Measurements from ENCODE around the gene AOPEP.

AOPEP gene

DNA sequence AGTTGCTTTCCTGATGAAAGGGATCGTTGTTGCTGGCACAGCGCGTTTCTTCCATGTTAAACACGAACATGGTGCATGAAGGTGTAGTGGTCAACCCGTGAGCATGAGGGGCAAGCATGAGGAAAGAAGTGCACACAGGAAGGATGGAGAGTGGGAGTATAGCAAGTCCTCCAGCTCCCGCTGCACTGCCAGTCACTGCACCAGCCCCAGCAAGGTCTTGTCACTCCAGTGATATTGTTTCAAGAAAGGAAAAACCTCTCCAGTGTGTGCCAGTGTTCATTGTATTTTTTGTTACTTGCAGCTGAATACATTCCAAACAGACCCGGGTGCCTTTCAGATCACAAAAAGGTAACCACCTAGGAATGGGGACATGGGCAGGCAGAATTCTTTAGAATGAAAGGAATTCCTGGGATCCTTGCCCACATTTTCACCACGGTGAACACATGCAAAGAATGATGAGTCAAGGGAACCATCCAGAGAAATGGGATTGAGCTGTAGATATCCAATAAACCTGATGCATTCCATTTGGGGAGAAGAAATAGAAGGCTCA lies 186.3 kb downstream of the AOPEP start:
- FAIRE-seq (no peak), DNase-seq (ENCODE audit: insufficient read length, low spot score) (no peak)
- no peak for TF ChIP-seq TAF1 (IDR thresholded peaks at IDR 0.05; ENCODE audit: low read depth, low read length)
- TF ChIP-seq PAX5 (IDR thresholded peaks at IDR 0.05; ENCODE audit: insufficient read depth, low read length, severe bottlenecking), result no peak
- TF ChIP-seq POLR2A (IDR thresholded peaks at IDR 0.05; ENCODE audit: low read depth, low read length), result no peak
- TF ChIP-seq SPI1 (IDR thresholded peaks at IDR 0.05; ENCODE audit: low read depth, low read length), result no peak
- TF ChIP-seq POU2F2 (IDR thresholded peaks at IDR 0.05; ENCODE audit: low read depth, low read length), result no peak
- no peak for TF ChIP-seq POLR2AphosphoS5 (IDR thresholded peaks at IDR 0.05; ENCODE audit: low read depth, low read length)

DNA sequence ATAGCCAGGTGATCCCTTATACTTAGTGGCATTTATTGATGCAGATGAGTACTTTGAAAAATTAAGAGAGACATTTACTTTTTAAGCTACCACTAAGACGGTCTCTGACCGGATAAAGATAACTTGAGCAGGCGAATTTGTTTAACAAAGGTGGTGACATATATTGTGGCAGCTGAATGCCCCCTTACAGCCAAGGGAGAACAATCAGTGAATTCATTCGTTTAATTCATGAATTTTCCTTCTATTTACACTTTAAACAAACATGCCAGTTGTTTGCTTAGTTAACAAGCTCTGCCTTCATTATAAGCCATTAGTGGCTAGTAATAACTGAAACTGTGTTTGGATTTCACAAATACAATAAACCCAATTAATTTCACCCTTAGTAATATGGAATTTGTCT lies 187.1 kb downstream of the AOPEP start:
- DNase-seq (ENCODE audit: insufficient read length, low spot score) (no peak), FAIRE-seq (no peak)
- TF ChIP-seq TAF1 (IDR thresholded peaks at IDR 0.05; ENCODE audit: low read depth, low read length) (no peak), PAX5 (IDR thresholded peaks at IDR 0.05; ENCODE audit: insufficient read depth, low read length, severe bottlenecking) (no peak), POLR2A (IDR thresholded peaks at IDR 0.05; ENCODE audit: low read depth, low read length) (no peak), SPI1 (IDR thresholded peaks at IDR 0.05; ENCODE audit: low read depth, low read length) (no peak), POLR2AphosphoS5 (IDR thresholded peaks at IDR 0.05; ENCODE audit: low read depth, low read length) (no peak), POU2F2 (IDR thresholded peaks at IDR 0.05; ENCODE audit: low read depth, low read length) (no peak)

DNA sequence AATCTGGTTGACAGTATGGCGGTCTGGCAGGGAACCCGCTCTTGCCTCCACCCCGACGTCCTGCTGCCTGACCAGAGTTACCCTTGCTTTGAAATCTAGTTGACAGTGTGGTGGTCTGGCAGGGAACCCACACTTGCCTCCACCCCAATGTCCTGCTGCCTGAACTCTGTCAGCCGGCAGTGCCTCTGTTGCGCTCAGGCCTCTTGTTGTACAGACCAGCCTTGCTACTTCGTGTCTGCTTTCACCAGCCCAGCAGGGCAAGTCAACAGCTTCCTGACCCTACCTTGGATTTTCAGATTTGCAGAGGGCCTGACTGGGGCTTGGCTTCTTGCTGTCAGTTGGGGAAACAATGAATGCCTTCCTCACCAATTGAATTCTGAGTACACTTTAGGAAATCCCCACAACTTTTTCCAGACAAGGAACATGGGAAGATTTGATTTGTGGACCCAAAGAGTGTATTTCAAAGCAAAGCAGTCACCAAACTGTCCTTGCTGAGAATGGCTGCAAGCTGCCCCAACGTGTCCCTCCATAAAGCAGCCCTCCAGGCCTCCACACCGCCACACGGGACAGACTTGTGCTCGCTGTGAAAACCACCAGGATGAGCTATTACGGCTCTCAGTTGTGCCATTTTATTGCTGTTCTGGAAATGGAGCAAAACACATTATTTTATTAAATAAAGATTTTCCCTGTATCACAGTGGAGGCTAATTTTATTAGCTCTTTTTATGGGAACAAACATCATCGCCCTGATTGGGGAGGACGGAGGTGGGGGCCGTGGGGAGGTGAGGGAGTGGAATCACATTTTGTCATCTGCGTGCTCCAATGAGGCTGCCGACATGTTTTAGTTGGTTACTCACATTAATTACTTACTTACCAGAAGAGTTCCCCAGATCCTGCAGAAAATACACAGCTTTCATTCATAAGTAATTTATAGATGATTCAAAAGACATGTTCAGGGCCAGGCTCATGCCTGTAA lies 189.3 kb downstream of the AOPEP start:
- DNase-seq (ENCODE audit: insufficient read length, low spot score), result no peak
- FAIRE-seq, result no peak
- TF ChIP-seq POLR2AphosphoS5 (IDR thresholded peaks at IDR 0.05; ENCODE audit: low read depth, low read length) (no peak), TAF1 (IDR thresholded peaks at IDR 0.05; ENCODE audit: low read depth, low read length) (no peak), SPI1 (IDR thresholded peaks at IDR 0.05; ENCODE audit: low read depth, low read length) (no peak), POU2F2 (IDR thresholded peaks at IDR 0.05; ENCODE audit: low read depth, low read length) (no peak), POLR2A (IDR thresholded peaks at IDR 0.05; ENCODE audit: low read depth, low read length) (no peak), PAX5 (IDR thresholded peaks at IDR 0.05; ENCODE audit: insufficient read depth, low read length, severe bottlenecking) (no peak)

DNA sequence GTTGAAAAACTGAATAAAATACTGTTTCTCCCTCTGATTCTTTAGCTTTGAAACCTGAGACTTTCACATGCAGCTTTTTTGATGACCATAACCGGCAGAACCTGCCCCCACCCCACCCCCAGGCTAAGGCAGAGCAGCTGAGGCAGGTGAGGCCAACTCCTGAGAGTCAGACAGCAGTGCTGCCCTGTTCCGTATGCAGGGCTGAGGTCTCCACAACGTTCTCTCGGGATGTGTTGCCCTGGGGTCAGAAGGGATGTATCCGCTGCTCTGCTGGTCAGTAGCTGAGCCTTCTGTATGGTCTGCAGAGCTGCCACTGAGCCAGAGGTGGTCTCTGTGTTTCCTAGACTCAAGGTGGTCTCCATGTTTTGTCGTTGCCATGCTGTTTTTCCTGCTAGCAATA lies 190.5 kb downstream of the AOPEP start:
- no peak for FAIRE-seq

DNA sequence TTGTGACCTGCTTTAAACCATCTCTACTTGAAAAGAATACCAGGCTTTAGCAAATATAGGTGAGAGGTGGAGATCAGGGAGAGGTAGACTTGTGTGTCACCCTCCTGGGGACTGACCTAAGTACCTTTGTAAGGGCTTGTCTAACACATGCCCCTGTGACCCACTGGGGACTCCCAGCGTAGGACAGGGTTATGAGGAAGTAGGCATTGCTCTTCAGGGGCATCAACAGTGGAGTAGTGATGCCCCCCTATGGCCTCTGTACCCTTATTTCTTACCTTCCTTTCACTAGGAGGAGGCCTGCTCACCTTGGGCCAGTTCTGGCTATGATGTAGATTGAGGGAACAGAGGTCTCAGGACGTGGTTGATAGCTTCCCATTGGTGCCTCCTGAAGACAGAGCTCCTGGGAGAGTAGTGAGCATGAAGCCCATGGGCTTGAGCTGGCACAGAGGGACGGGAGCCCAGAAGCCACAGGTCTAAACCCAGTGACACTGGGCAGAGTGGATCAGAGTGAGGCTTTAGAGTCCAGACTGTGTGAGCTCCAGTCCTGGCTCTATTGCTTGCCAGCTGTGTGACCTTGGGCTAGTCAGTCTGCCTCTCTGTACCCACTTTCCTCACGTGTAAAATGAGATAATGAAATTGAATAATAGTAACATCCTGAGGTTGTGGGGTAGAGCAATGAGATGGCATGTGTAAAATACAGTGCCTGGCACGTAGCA lies 191.7 kb downstream of the AOPEP start:
- TF ChIP-seq SPI1 (IDR thresholded peaks at IDR 0.05; ENCODE audit: low read depth, low read length) (0 out of 2 replicates have a peak, but pooled peaks have one; percentile 43), TAF1 (IDR thresholded peaks at IDR 0.05; ENCODE audit: low read depth, low read length) (no peak)
- DNase-seq (ENCODE audit: insufficient read length, low spot score), result peak; percentile 32
- peak; percentile 90 for FAIRE-seq

More for the DNA sequence above, 190.5 kb downstream of the AOPEP start:
- DNase-seq (ENCODE audit: insufficient read length, low spot score), result no peak
- TF ChIP-seq POLR2AphosphoS5 (IDR thresholded peaks at IDR 0.05; ENCODE audit: low read depth, low read length) (no peak), PAX5 (IDR thresholded peaks at IDR 0.05; ENCODE audit: insufficient read depth, low read length, severe bottlenecking) (no peak), POU2F2 (IDR thresholded peaks at IDR 0.05; ENCODE audit: low read depth, low read length) (no peak), SPI1 (IDR thresholded peaks at IDR 0.05; ENCODE audit: low read depth, low read length) (no peak), TAF1 (IDR thresholded peaks at IDR 0.05; ENCODE audit: low read depth, low read length) (no peak), POLR2A (IDR thresholded peaks at IDR 0.05; ENCODE audit: low read depth, low read length) (no peak)

DNA sequence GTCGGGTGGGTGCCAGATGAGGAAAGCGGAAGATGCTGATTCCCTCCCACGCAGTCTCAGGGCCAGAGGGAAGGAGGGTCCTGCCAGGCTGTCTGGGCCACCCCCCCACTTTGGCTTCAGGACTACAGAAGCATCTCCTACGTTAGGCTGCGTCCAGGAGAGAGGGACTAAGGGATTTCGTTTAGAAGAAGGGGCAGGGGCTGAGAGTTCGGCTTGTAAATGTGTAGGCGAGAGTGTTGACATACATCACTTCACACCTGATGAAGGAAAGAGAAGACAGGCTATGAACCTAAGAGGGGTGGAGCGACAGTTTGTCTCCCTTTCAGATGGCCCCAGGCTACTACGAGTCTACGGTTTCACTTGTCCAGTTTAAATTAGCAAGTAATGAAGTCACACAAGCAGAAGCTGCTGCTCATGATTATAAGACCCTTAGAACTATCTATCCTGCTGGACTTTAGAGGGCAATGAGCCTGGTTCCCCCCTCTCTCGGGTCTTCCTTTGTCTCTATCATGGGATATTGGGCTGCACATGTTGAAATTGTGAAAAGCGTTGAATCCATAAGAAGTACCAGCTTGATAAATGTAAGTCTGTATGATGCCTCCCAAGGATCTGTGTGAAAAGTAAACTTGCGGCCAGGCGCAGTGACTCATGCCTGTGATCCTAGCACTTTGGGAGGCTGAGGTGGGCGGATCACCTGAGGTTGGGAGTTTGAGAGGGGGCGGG lies 193.0 kb downstream of the AOPEP start:
- no peak for TF ChIP-seq POLR2A (IDR thresholded peaks at IDR 0.05; ENCODE audit: low read depth, low read length)
- TF ChIP-seq SPI1 (IDR thresholded peaks at IDR 0.05; ENCODE audit: low read depth, low read length), result no peak
- no peak for TF ChIP-seq POU2F2 (IDR thresholded peaks at IDR 0.05; ENCODE audit: low read depth, low read length)
- TF ChIP-seq TAF1 (IDR thresholded peaks at IDR 0.05; ENCODE audit: low read depth, low read length), result no peak
- no peak for TF ChIP-seq PAX5 (IDR thresholded peaks at IDR 0.05; ENCODE audit: insufficient read depth, low read length, severe bottlenecking)
- TF ChIP-seq POLR2AphosphoS5 (IDR thresholded peaks at IDR 0.05; ENCODE audit: low read depth, low read length), result no peak
- DNase-seq (ENCODE audit: insufficient read length, low spot score) (no peak), FAIRE-seq (no peak)

DNA sequence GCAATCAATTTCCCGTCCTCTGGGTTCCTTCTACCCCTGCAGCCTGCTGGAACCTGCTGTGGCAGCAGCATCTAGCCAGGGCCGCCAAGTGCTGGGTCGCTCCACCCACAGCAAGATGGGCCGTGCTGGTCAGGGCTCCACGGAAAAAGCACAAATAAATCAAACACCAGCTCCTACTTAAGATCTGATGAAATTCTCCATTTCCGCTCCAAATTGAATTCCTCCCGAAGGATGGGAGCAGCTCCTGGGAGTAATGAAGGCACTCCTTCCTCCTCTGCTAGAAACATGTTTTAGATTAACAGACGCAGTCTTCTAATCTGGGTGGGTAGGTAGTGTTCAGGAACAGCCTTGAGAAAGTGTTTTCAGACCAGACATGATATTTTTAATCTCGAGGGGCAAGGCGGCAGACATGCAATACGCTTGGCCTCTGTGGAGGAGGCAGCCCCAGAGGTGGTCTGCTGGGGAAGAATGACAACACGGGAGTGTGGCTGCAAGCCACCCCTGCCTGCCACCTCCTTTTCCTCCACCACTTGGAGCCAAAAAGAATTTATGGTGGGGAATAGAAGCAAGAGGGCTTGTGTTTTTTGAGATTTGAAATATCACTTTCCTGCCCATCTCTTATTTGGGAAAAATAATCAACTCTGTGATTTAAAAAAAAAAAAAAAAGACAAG lies 194.1 kb downstream of the AOPEP start:
- FAIRE-seq, result no peak
- no peak for DNase-seq (ENCODE audit: insufficient read length, low spot score)

DNA sequence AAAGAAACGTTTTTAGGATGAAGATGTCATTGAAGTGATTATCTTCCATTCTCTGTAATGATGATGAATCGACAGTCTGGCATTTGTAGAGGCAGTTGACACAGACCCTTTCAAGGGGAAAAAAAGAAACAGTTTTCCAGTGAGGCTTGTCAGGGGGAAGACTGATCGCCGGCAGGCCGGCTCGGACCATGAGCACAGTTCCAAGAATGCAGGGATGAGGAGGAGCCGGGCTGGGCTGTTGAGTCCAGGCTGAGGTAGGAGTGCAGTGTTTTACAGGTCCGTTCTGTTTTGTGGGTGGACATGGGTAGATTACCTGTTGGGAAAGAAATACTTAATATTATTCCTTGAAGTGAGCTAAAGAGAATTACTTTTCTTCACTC lies 194.6 kb downstream of the AOPEP start:
- TF ChIP-seq TAF1 (IDR thresholded peaks at IDR 0.05; ENCODE audit: low read depth, low read length), result no peak
- TF ChIP-seq POLR2A (IDR thresholded peaks at IDR 0.05; ENCODE audit: low read depth, low read length), result no peak
- no peak for TF ChIP-seq POLR2AphosphoS5 (IDR thresholded peaks at IDR 0.05; ENCODE audit: low read depth, low read length)
- no peak for TF ChIP-seq PAX5 (IDR thresholded peaks at IDR 0.05; ENCODE audit: insufficient read depth, low read length, severe bottlenecking)
- TF ChIP-seq SPI1 (IDR thresholded peaks at IDR 0.05; ENCODE audit: low read depth, low read length), result no peak
- no peak for TF ChIP-seq POU2F2 (IDR thresholded peaks at IDR 0.05; ENCODE audit: low read depth, low read length)
- DNase-seq (ENCODE audit: insufficient read length, low spot score) (no peak), FAIRE-seq (no peak)

More for the DNA sequence above, 194.1 kb downstream of the AOPEP start:
- TF ChIP-seq SPI1 (IDR thresholded peaks at IDR 0.05; ENCODE audit: low read depth, low read length) (no peak), POU2F2 (IDR thresholded peaks at IDR 0.05; ENCODE audit: low read depth, low read length) (no peak), POLR2AphosphoS5 (IDR thresholded peaks at IDR 0.05; ENCODE audit: low read depth, low read length) (no peak), POLR2A (IDR thresholded peaks at IDR 0.05; ENCODE audit: low read depth, low read length) (no peak), PAX5 (IDR thresholded peaks at IDR 0.05; ENCODE audit: insufficient read depth, low read length, severe bottlenecking) (no peak), TAF1 (IDR thresholded peaks at IDR 0.05; ENCODE audit: low read depth, low read length) (no peak)

Measured in GM12891 (cell line).